Measurements from ENCODE around the gene ATXN10.
"Not testable (repeated sequence)": the region's sequence is repeated elsewhere in the genome, so short reads cannot be mapped to it uniquely, and the experiment has no call there.

Gene ATXN10

GRCh38 chr22:45671783-45672563 is at the start of gene ATXN10:
TSS of gene ATXN10 (plus strand) at chr22:45671834. CDS start at chr22:45672064, 230 bp downstream.
- peak; percentile 25 for DNase-seq

- no peak for DNase-seq
Measured at GRCh38 chr22:45621836-45622600, 49.6 kb upstream of the ATXN10 start.

DNA sequence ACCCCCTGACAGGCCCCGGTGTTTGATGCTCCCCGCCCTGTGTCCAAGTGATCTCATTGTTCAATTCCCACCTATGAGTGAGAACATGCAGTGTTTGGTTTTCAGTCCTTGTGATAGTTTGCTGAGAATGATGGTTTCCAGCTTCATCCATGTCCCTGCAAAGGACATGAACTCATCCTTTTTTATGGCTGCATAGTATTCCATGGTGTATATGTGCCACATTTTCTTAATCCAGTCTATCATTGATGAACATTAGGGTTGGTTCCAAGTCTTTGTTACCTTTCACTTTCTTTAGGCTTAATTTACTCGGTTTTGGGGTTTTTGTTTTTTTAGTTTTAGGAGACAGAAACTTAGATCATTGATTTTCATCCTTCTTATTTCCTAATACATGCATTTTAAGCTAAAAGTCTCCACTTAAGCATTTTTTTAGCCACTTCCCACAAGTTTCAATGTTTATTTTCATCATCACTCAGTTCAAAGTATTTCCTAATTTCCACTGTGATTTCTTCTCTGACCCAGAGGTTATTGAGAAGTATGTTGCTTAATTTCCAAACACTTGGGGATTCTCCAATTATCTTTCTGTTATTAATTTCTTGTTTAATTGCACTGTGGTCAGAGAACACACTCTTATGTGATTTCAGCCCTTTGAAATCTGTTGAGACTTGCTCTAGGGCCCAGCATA is 48.0 kb upstream of the ATXN10 start:
- not testable (repeated sequence) for DNase-seq

DNA sequence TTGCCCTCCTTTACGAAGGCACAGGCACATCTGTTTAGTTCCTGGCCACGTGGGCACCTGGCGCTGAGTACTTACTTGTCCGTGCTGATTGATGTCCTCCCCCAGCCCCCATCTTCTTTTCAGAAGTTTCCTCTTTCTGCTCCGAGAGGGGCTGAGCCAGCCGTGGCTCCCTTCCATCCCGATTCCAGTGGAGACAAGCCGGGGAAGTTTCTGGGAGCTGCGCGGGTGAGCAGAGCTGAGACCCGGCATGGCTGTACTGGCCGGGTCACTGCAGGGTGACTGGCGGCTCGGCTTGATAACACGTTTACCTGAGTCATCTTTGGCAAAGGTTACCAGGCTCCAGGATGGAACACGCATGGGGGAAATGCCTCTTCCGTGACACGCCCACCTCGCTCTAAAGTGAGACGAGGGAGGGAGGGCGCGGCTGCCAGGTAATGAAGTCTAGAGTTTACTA is 45.4 kb upstream of the ATXN10 start:
- DNase-seq, result no peak

GRCh38 chr22:45627489-45628233 is 44.0 kb upstream of the ATXN10 start:
- DNase-seq, result no peak

DNA sequence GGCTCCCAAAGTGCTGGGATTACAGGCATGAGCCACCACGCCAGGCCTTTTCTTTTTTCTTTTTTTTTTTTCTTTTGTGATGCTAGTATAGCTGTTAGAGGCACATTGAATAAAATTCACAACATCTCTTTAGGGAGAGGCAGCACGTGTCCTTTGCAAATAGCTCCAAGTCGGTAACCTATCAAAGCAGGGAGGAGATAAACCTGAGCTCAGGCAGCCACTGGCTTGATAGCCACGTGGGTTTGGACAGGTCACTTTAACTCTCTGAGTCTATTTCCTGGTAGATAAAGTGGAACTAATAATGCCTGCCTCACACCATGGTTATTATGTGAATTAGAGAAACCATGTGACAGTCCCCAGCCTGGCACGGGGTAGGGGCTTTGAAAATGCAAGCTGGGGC is 43.1 kb upstream of the ATXN10 start:
- DNase-seq, result no peak

DNA sequence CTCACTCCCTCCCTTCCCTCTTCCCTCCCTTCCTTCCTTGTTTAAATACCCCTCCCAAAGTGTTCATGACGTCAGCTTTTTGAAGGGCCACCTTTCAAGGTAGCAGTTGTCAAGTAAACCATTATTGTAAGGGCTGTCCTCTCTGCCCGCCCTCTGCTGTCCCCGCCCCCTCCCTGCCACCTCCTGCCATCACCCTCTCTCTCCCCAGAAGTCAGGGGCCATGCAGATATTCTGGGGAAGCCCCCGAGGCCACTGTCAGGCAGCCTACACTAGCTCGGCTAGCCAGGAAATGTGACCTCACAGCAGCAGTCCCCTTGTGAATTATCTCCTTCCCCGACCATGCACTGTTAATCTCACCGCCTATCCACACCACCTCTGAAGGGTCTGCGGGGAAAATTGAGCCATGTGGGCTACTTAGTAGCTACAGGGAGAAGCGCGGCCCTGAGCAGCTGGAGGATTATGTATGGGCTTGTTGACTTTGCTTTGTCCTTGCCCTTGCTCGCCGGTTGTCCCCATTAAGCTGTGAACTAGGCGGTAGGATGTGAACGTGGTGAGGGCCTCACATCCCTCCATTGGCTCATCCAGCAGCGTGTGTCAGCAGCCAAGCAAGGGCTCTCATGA is 42.1 kb upstream of the ATXN10 start:
- peak; percentile 7 for DNase-seq

DNA sequence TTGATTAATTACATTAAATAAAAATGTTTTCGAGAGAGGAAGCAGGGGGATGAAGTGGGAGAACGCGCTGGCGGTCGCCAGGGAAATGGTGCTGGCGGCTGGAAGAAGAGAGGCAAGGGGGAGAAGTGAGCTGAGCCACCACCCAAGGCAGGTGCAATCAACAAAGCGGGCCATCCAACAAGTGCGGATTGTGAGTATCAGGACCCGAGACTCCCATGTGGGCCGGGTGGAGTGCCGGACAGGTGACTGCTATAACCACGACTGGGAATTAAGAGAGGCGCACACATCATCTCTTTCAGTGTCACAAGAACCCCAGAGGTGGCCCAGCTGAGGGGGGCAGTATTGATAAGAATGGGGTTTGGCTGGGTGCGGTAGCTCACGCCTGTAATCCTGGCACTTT is 41.2 kb upstream of the ATXN10 start:
- no peak for DNase-seq

DNA sequence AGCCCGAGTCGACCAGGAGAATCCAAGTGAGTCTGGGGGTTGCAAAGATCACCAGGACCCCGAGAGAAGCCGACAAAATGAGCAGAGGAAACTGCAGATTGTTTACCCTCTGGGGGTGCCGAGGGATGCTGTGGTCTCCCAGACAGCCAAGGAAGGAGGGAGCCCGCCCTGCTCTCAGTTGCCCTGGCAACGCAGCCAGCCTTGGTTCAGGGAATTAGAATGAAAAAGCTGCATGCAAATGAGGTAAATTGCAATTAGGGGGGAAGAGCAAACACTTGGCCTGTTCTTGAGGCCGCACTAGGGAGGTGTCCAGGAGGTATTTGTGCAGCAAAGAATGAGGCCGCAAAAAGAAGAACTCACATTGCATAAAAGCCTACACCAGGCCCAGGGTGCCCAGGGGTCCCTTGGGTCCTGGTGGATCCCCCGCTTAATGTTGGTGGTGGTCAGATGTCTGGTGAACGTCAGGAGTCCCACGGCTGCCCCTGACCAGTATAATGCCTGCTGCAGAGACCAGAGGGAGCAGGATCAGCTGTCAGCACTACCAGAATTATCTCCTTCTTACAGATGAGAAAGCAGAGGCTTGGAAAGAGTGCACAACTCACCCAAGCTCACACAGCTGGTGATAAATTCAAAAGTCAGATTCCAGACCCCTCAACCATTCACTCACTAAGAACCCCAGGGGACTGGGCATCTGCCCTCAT is 40.3 kb upstream of the ATXN10 start:
- DNase-seq, result no peak

DNA sequence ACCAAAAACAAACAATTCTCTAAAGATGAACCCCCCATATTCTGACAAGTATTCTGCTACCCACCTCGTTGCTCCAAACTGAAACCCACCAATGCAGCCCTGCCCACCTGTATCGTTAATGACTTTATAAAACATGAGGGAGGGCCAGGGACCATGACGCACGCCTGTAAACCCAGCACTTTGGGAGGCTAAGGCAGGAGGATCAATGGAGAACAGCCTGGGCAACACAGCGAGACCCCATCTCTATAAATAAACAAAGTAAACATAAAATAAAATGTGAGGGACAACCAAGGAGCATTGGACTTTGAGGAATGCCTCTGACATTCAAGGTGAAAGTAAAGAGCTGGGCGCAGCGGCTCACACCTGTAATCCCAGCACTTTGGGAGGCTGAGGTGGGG is 39.8 kb upstream of the ATXN10 start:
- DNase-seq, result no peak

DNA sequence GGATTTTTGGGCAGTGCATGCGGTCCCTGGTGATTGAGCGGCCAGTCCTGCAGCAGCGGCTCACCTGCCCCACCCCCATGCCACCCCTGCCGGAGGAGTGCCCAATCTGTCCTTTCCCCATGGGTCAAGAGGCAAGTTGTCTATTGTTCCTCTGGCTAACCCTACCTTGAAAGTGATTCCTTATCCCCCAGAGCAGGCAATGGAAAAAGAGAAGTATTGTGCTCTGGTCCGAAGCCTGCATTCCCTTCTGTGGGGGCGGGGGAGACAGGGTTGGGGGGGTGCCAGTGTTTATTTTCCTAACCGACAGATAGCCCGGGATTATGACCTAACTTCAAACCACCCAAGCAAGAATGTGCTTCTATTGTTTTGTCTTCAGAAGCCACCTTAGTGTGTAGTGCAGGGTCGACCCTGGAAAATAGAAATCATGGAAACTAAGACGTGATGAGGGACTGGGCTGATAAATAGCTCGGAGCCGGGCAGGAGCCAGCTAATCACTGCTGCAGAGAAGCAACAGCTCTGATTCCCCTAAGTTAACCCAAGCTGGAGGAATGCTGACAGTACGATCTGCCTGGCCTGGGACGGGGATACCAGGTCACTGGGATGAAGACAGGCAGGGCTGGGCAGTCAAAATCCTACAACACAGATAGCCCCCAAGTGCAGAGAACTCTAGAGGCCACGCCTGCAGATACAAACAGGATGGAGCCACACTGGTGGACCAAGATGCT is 38.7 kb upstream of the ATXN10 start:
- no peak for DNase-seq

GRCh38 chr22:45636683-45637082 is 35.0 kb upstream of the ATXN10 start:
- DNase-seq, result no peak

GRCh38 chr22:45638197-45638596 is 33.4 kb upstream of the ATXN10 start:
- no peak for DNase-seq

DNA sequence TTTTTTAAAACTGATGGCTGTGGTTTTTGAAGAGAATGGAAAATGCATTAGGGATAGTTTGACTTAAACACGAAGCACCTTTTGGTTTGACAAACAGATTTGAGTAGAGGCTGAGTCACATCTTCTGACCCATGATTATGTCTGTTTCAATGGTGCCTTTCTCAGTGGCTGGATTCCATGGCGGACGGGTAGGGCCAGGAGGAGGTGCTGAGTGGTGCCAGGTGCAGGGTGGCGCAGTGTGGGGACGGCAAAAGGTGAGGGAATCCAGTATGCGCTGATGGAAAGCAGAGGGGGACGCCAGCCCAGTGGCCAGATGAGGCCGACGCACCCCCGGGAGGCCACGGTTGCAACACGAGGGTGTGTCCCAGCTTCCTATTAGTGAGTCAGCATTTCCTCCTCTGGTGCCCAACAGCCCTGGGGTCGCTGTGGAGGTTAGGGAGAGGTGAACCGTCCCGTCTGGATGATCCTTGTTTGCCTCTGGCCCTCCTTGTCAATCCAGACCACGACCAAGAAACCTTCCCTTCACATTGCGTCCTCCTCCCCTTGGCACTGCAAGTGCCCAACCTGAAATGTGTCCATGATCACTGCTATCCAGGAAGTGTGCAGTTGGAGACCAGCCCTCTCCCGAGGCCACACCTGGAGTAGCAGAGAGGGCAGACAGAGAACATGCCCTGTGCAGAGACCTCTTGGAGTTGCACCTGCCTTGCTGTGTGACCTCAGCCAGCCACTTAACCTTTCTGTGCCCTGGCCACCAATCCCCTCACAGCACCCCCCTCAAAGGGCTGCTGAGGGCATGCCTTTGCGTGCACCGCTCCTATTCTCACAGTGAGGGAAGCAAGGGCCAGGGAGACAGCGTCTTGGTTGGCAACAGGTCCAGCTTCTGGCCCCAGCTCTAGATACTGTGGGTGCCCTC is 32.5 kb upstream of the ATXN10 start:
- no peak for DNase-seq

GRCh38 chr22:45639747-45640102 is 31.9 kb upstream of the ATXN10 start:
- DNase-seq, result no peak

GRCh38 chr22:45640291-45640940 is 31.2 kb upstream of the ATXN10 start:
- no peak for DNase-seq

DNA sequence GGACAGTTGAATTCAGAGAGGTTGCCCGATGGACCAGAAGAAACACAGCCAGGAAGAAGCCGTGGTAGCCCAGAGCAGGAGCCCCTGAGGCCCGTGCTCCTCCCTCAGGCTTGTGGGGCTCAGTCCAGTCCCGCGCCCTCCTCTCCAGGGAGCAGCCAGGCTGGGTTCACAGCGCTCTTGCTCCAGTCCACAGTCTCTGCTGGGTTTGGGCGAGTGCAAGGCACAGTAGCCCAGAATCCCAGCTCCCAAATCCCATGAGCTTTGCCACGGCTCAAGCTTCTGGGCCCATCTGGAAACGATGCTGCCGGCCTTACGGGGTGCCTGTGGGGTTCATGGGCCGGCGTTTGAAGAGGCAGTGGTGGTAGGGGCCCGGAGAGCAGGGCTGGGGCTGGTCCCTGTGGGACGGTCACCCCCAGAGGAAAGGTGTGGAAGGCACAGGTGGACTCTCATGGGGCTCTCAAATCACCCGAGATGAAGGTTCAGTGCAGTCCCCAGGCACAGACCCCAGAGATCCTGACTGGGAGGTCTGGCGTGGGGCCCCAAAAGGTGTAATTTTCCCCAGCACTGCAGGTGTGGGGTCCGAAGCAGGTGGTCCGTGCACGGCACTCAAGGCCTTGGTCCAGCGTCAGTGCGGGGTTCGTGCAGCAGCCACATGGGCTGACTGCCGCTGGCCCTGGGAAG is 30.6 kb upstream of the ATXN10 start:
- DNase-seq, result no peak

GRCh38 chr22:45642986-45643385 is 28.6 kb upstream of the ATXN10 start:
- DNase-seq, result no peak

- no peak for DNase-seq
Measured at GRCh38 chr22:45644714-45645113, 26.9 kb upstream of the ATXN10 start.
